Measurements from ENCODE around the gene ST3GAL5.

- TF ChIP-seq FOXA1 (IDR thresholded peaks at IDR 0.05) (no peak), ELF4 (IDR thresholded peaks at IDR 0.05) (no peak), CTBP1 (IDR thresholded peaks at IDR 0.05; ENCODE audit: borderline replicate concordance) (no peak)
These were observed 10.1 kb upstream of the ST3GAL5 start for GRCh38 chr2:85898881-85899280.

Measured in HEK293T (cell line).